ENCODE results near the gene SLPI. TPM values are rescaled to one million over a fixed set of nuclear protein-coding genes. Genes with fewer than 3 reads are reported as not detected.

SLPI gene
- total RNA-seq = not detected

GRCh38 chr20:45254383-45255262, at the start of gene SLPI:
TSS of gene SLPI (minus strand) at chr20:45254564. CDS start at chr20:45254543, 21 bp downstream.
- CTCF ChIA-PET = interaction anchor here (1.2 to 2.8 kb wide), 3 partner anchors 36 to 48 kb away, joined by 4 to 13 read pairs (median 5); no protein-coding TSS in a partner anchor
- DNase-seq = no peak
- POLR2A ChIA-PET = no interaction called here
- Mint-ChIP-seq H3K27me3 (peaks cover 25% of the 10 kb centered on the region), H3K27ac (no peak within 1 kb of the TSS), H3K36me3 (no peaks in the 10 kb centered on the region), H3K4me3 (no peak within 1 kb of the TSS), H3K9me3 (no peaks in the 10 kb centered on the region), H3K4me1 (ENCODE audit: low read depth) (no peaks in the 10 kb centered on the region)
- intact Hi-C loops (cut with micrococcal nuclease) = no loop called here

- no peak overlapping the region for H3K4me3 Mint-ChIP-seq
- POLR2A ChIA-PET = interaction anchor here (0.6 to 4.0 kb wide), 2 partner anchors 11 to 15 kb away, joined by 3 to 16 read pairs; no protein-coding TSS in a partner anchor
- H3K4me1 Mint-ChIP-seq (ENCODE audit: low read depth) = peaks cover 32% of the 10 kb centered on the region
- intact Hi-C loops (cut with micrococcal nuclease) = no loop called here
- H3K9me3 Mint-ChIP-seq = no peaks in the 10 kb centered on the region
- DNase-seq = peak; percentile 38
- CTCF ChIA-PET = interaction anchor here (1.1 to 5.7 kb wide), 6 partner anchors 8 to 146 kb away, joined by 3 to 113 read pairs (median 8); partner anchors contain the start of gene SYS1
- peaks cover 1% of the 10 kb centered on the region for H3K36me3 Mint-ChIP-seq
- H3K27me3 Mint-ChIP-seq = peaks cover 35% of the 10 kb centered on the region
- peak overlapping the region; percentile 10 for H3K27ac Mint-ChIP-seq
These were observed 49.5 kb upstream of the SLPI start for GRCh38 chr20:45303586-45304463.

- no peak overlapping the region for H3K4me3 Mint-ChIP-seq
- H3K36me3 Mint-ChIP-seq = peaks cover 1% of the 10 kb centered on the region
- intact Hi-C loops (cut with micrococcal nuclease) = no loop called here
- H3K9me3 Mint-ChIP-seq = no peaks in the 10 kb centered on the region
- peak; percentile 29 for DNase-seq
- peak overlapping the region; percentile 79 for H3K27ac Mint-ChIP-seq
- POLR2A ChIA-PET = interaction anchor here (1.2 to 4.0 kb wide), 3 partner anchors 9 to 61 kb away, joined by 3 to 16 read pairs (median 3); partner anchors contain the start of gene SYS1
- peaks cover 34% of the 10 kb centered on the region for H3K27me3 Mint-ChIP-seq
- CTCF ChIA-PET = interaction anchor here (0.9 to 5.7 kb wide), 11 partner anchors 10 to 190 kb away, joined by 3 to 113 read pairs (median 5); partner anchors contain the start of genes PIGT and SYS1
- peaks cover 32% of the 10 kb centered on the region for H3K4me1 Mint-ChIP-seq (ENCODE audit: low read depth)
These were observed 47.5 kb upstream of the SLPI start for GRCh38 chr20:45301824-45302271.

GRCh38 chr20:45300961-45301360, 46.6 kb upstream of the SLPI start:
- POLR2A ChIA-PET = interaction anchor here (4.0 kb wide), 1 partner anchor 8 kb away, joined by 16 read pairs; no protein-coding TSS in a partner anchor
- peaks cover 1% of the 10 kb centered on the region for H3K36me3 Mint-ChIP-seq
- DNase-seq = peak; percentile 71
- H3K9me3 Mint-ChIP-seq = no peaks in the 10 kb centered on the region
- CTCF ChIA-PET = interaction anchor here (0.6 to 5.7 kb wide), 9 partner anchors 9 to 189 kb away, joined by 3 to 113 read pairs (median 6); partner anchors contain the start of gene SYS1
- H3K27ac Mint-ChIP-seq = no peak overlapping the region
- peaks cover 32% of the 10 kb centered on the region for H3K4me1 Mint-ChIP-seq (ENCODE audit: low read depth)
- intact Hi-C loops (cut with micrococcal nuclease) = no loop called here
- peaks cover 35% of the 10 kb centered on the region for H3K27me3 Mint-ChIP-seq
- H3K4me3 Mint-ChIP-seq = no peak overlapping the region

- no peak overlapping the region for H3K27ac Mint-ChIP-seq
- intact Hi-C loops (cut with micrococcal nuclease) = no loop called here
- CTCF ChIA-PET = interaction anchor here (3.3 kb wide), 1 partner anchor 19 kb away, joined by 26 read pairs; no protein-coding TSS in a partner anchor
These were observed 45.4 kb upstream of the SLPI start for GRCh38 chr20:45299786-45300185.

GRCh38 chr20:45297786-45298497, 43.6 kb upstream of the SLPI start:
- Mint-ChIP-seq H3K36me3 (no peaks in the 10 kb centered on the region), H3K4me3 (no peak overlapping the region), H3K27me3 (peaks cover 21% of the 10 kb centered on the region), H3K27ac (no peak overlapping the region), H3K4me1 (ENCODE audit: low read depth) (peaks cover 19% of the 10 kb centered on the region), H3K9me3 (no peaks in the 10 kb centered on the region)
- ChIA-PET POLR2A (no interaction called here), CTCF (no interaction called here)
- DNase-seq = no peak
- intact Hi-C loops (cut with micrococcal nuclease) = no loop called here

More at GRCh38 chr20:45299786-45300185, 45.4 kb upstream of the SLPI start:
- peaks cover 31% of the 10 kb centered on the region for H3K27me3 Mint-ChIP-seq
- POLR2A ChIA-PET = no interaction called here
- peaks cover 32% of the 10 kb centered on the region for H3K4me1 Mint-ChIP-seq (ENCODE audit: low read depth)
- H3K9me3 Mint-ChIP-seq = no peaks in the 10 kb centered on the region
- DNase-seq = no peak
- H3K36me3 Mint-ChIP-seq = no peaks in the 10 kb centered on the region
- no peak overlapping the region for H3K4me3 Mint-ChIP-seq

- intact Hi-C loops (cut with micrococcal nuclease) = loop anchor here (5.0 kb wide), 1 partner anchor 197 kb away; no protein-coding TSS in a partner anchor
- Mint-ChIP-seq H3K27me3 (peaks cover 30% of the 10 kb centered on the region), H3K36me3 (no peaks in the 10 kb centered on the region), H3K9me3 (no peaks in the 10 kb centered on the region), H3K4me3 (no peak overlapping the region), H3K4me1 (ENCODE audit: low read depth) (no peaks in the 10 kb centered on the region), H3K27ac (no peak overlapping the region)
- ChIA-PET POLR2A (interaction anchor here (1.6 to 4.0 kb wide), 2 partner anchors 8 to 156 kb away, joined by 3 to 16 read pairs; no protein-coding TSS in a partner anchor), CTCF (interaction anchor here (0.6 to 8.2 kb wide), 50 partner anchors 8 to 1107 kb away, joined by 3 to 113 read pairs (median 5); partner anchors contain the start of genes KCNS1, MATN4, PIGT and SDC4)
- DNase-seq = no peak
These were observed 40.3 kb upstream of the SLPI start for GRCh38 chr20:45294659-45295058.

GRCh38 chr20:45294003-45294368, 39.6 kb upstream of the SLPI start:
- H3K4me3 Mint-ChIP-seq = peak overlapping the region; percentile 65
- intact Hi-C loops (cut with micrococcal nuclease) = loop anchor here (5.0 kb wide), 1 partner anchor 197 kb away; no protein-coding TSS in a partner anchor
- no peaks in the 10 kb centered on the region for H3K9me3 Mint-ChIP-seq
- H3K36me3 Mint-ChIP-seq = no peaks in the 10 kb centered on the region
- H3K27me3 Mint-ChIP-seq = peaks cover 27% of the 10 kb centered on the region
- POLR2A ChIA-PET = interaction anchor here (0.9 to 4.0 kb wide), 4 partner anchors 9 to 156 kb away, joined by 3 to 16 read pairs (median 3); no protein-coding TSS in a partner anchor
- CTCF ChIA-PET = interaction anchor here (0.6 to 8.2 kb wide), 70 partner anchors 9 to 1107 kb away, joined by 3 to 113 read pairs (median 4); partner anchors contain the start of genes KCNS1, MATN4, PIGT and SDC4
- no peak overlapping the region for H3K27ac Mint-ChIP-seq
- no peak for DNase-seq
- no peaks in the 10 kb centered on the region for H3K4me1 Mint-ChIP-seq (ENCODE audit: low read depth)

GRCh38 chr20:45293041-45294002, 39.0 kb upstream of the SLPI start:
- Mint-ChIP-seq H3K9me3 (no peaks in the 10 kb centered on the region), H3K4me1 (ENCODE audit: low read depth) (no peaks in the 10 kb centered on the region), H3K4me3 (peak overlapping the region; percentile 65), H3K27ac (no peak overlapping the region), H3K36me3 (no peaks in the 10 kb centered on the region), H3K27me3 (peaks cover 28% of the 10 kb centered on the region)
- intact Hi-C loops (cut with micrococcal nuclease) = loop anchor here (5.0 kb wide), 1 partner anchor 196 kb away; no protein-coding TSS in a partner anchor
- POLR2A ChIA-PET = interaction anchor here (0.9 to 4.0 kb wide), 3 partner anchors 9 to 154 kb away, joined by 3 to 16 read pairs (median 3); no protein-coding TSS in a partner anchor
- DNase-seq = peak; percentile 89
- CTCF ChIA-PET = interaction anchor here (0.6 to 8.2 kb wide), 74 partner anchors 9 to 608 kb away, joined by 3 to 113 read pairs (median 4); partner anchors contain the start of genes KCNS1, MATN4, PIGT and SDC4

GRCh38 chr20:45292343-45292742, 38.0 kb upstream of the SLPI start:
- no peak overlapping the region for H3K27ac Mint-ChIP-seq
- H3K27me3 Mint-ChIP-seq = peaks cover 26% of the 10 kb centered on the region
- CTCF ChIA-PET = interaction anchor here (0.6 to 8.2 kb wide), 29 partner anchors 11 to 607 kb away, joined by 3 to 113 read pairs (median 4); partner anchors contain the start of genes KCNS1, MATN4, SLPI and WFDC12
- no peak overlapping the region for H3K4me3 Mint-ChIP-seq
- POLR2A ChIA-PET = interaction anchor here (4.0 kb wide), 1 partner anchor 10 kb away, joined by 16 read pairs; no protein-coding TSS in a partner anchor
- no peaks in the 10 kb centered on the region for H3K9me3 Mint-ChIP-seq
- H3K4me1 Mint-ChIP-seq (ENCODE audit: low read depth) = no peaks in the 10 kb centered on the region
- H3K36me3 Mint-ChIP-seq = no peaks in the 10 kb centered on the region
- intact Hi-C loops (cut with micrococcal nuclease) = loop anchor here (5.0 kb wide), 1 partner anchor 195 kb away; no protein-coding TSS in a partner anchor
- DNase-seq = no peak
